ENCODE results near the gene TBC1D10A. TPM values are rescaled to one million over a fixed set of nuclear protein-coding genes. Genes with fewer than 3 reads are reported as not detected.

The TBC1D10A gene
- total RNA-seq, 1 donor from 2014 or later = 5.8 TPM

GRCh38 chr22:30262917-30263741 is 63.6 kb downstream of the TBC1D10A start:
- Histone ChIP-seq H3K36me3 (no peaks in the 10 kb centered on the region), H3K27me3 (ENCODE audit: low read depth) (peaks cover 64% of the 10 kb centered on the region), H3K27ac (replicated peaks) (no peak overlapping the region), H3K9me3 (replicated peaks) (no peaks in the 10 kb centered on the region), H3K4me3 (peak overlapping the region; percentile 32), H3K4me1 (peaks cover 6% of the 10 kb centered on the region)
- intact Hi-C loops (cut with micrococcal nuclease) = loop anchor here (5.0 kb wide), 1 partner anchor 119 kb away; no protein-coding TSS in a partner anchor
- DNase-seq = peak; percentile 75
- TF ChIP-seq CTCF (IDR thresholded peaks at IDR 0.05; ENCODE audit: borderline replicate concordance) = peak; percentile 99

DNA sequence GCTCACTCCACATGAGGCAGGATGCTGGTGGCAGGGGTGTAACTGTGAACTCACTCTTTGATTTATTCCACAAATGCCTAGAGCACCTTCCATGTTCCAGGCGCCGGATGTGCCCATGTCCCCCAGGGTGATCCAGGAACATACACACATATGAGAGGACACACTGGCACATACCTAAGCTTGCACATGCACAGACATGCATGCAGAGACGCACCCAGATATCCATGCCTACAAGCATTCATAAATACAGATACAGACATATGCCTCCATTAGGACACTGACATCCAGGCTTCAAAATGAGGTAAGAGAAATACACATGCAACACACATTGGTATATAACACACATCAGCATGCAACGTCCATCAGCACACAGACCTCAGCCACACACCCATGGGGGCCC is 64.6 kb downstream of the TBC1D10A start:
- Histone ChIP-seq H3K9me3 (replicated peaks) (no peaks in the 10 kb centered on the region), H3K27me3 (ENCODE audit: low read depth) (peaks cover 73% of the 10 kb centered on the region), H3K4me1 (peaks cover 6% of the 10 kb centered on the region), H3K27ac (replicated peaks) (no peak overlapping the region), H3K4me3 (no peak overlapping the region), H3K36me3 (no peaks in the 10 kb centered on the region)
- intact Hi-C loops (cut with micrococcal nuclease) = loop anchor here (5.0 kb wide), 1 partner anchor 120 kb away; no protein-coding TSS in a partner anchor
- TF ChIP-seq CTCF (IDR thresholded peaks at IDR 0.05; ENCODE audit: borderline replicate concordance) = no peak
- DNase-seq = no peak

- TF ChIP-seq CTCF (IDR thresholded peaks at IDR 0.05; ENCODE audit: borderline replicate concordance) = no peak
- Histone ChIP-seq H3K4me1 (peaks cover 10% of the 10 kb centered on the region), H3K4me3 (no peak overlapping the region), H3K27ac (replicated peaks) (no peak overlapping the region), H3K9me3 (replicated peaks) (no peaks in the 10 kb centered on the region), H3K36me3 (no peaks in the 10 kb centered on the region), H3K27me3 (ENCODE audit: low read depth) (peaks cover 71% of the 10 kb centered on the region)
- no peak for DNase-seq
- intact Hi-C loops (cut with micrococcal nuclease) = loop anchor here (5.0 kb wide), 1 partner anchor 121 kb away; no protein-coding TSS in a partner anchor
These were observed 65.6 kb downstream of the TBC1D10A start for GRCh38 chr22:30261134-30261533.

GRCh38 chr22:30260682-30261081 is 66.1 kb downstream of the TBC1D10A start:
- Histone ChIP-seq H3K9me3 (replicated peaks) (no peaks in the 10 kb centered on the region), H3K4me3 (no peak overlapping the region), H3K36me3 (no peaks in the 10 kb centered on the region), H3K4me1 (peaks cover 15% of the 10 kb centered on the region), H3K27ac (replicated peaks) (no peak overlapping the region), H3K27me3 (ENCODE audit: low read depth) (peaks cover 67% of the 10 kb centered on the region)
- intact Hi-C loops (cut with micrococcal nuclease) = loop anchor here (5.0 kb wide), 1 partner anchor 122 kb away; no protein-coding TSS in a partner anchor
- DNase-seq = no peak
- TF ChIP-seq CTCF (IDR thresholded peaks at IDR 0.05; ENCODE audit: borderline replicate concordance) = no peak

GRCh38 chr22:30260276-30260675 is 66.5 kb downstream of the TBC1D10A start:
- intact Hi-C loops (cut with micrococcal nuclease) = loop anchor here (5.0 kb wide), 1 partner anchor 122 kb away; no protein-coding TSS in a partner anchor
- Histone ChIP-seq H3K9me3 (replicated peaks) (no peaks in the 10 kb centered on the region), H3K36me3 (no peaks in the 10 kb centered on the region), H3K27ac (replicated peaks) (no peak overlapping the region), H3K4me1 (peaks cover 15% of the 10 kb centered on the region), H3K27me3 (ENCODE audit: low read depth) (peaks cover 65% of the 10 kb centered on the region), H3K4me3 (no peak overlapping the region)
- no peak for TF ChIP-seq CTCF (IDR thresholded peaks at IDR 0.05; ENCODE audit: borderline replicate concordance)
- no peak for DNase-seq
